ENCODE results near the gene TUBA8.

Gene TUBA8

DNA sequence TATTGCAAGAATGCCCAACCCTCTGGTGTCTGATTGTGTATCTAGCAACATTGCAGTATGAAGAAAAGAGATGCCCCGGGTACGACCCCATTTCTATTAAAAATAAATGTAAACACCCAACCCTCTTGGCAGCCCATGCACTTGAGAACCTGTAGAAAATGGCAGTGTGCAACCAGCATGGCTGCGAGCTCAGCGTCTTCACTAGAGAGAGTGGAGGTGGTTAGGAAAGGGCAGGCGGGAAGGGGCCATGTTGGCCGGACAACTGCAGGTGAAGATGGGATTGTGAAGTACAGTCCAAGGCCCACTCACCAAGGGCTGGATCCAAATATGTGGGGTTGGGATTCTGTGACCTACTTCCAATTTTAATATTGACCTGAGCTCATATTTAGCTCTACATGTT lies 16.9 kb upstream of the TUBA8 start:
- Histone ChIP-seq H3K27ac (replicated peaks) (no peak overlapping the region), H3K4me3 (replicated peaks; ENCODE audit: insufficient read depth, low read length) (no peak overlapping the region), H3K27me3 (ENCODE audit: insufficient read depth, poor library complexity, severe bottlenecking) (no peaks in the 10 kb centered on the region)
- DNase-seq (ENCODE audit: low read depth in 1 of 2, low spot score in 1 of 2): no peak
- TF ChIP-seq POLR2AphosphoS5 (IDR thresholded peaks at IDR 0.05; ENCODE audit: low read depth) (no peak), GABPA (IDR thresholded peaks at IDR 0.05; ENCODE audit: low read depth) (no peak), SPI1 (IDR thresholded peaks at IDR 0.05; ENCODE audit: borderline replicate concordance, low read depth) (no peak)
- TF ChIP-seq, protein P1, sequence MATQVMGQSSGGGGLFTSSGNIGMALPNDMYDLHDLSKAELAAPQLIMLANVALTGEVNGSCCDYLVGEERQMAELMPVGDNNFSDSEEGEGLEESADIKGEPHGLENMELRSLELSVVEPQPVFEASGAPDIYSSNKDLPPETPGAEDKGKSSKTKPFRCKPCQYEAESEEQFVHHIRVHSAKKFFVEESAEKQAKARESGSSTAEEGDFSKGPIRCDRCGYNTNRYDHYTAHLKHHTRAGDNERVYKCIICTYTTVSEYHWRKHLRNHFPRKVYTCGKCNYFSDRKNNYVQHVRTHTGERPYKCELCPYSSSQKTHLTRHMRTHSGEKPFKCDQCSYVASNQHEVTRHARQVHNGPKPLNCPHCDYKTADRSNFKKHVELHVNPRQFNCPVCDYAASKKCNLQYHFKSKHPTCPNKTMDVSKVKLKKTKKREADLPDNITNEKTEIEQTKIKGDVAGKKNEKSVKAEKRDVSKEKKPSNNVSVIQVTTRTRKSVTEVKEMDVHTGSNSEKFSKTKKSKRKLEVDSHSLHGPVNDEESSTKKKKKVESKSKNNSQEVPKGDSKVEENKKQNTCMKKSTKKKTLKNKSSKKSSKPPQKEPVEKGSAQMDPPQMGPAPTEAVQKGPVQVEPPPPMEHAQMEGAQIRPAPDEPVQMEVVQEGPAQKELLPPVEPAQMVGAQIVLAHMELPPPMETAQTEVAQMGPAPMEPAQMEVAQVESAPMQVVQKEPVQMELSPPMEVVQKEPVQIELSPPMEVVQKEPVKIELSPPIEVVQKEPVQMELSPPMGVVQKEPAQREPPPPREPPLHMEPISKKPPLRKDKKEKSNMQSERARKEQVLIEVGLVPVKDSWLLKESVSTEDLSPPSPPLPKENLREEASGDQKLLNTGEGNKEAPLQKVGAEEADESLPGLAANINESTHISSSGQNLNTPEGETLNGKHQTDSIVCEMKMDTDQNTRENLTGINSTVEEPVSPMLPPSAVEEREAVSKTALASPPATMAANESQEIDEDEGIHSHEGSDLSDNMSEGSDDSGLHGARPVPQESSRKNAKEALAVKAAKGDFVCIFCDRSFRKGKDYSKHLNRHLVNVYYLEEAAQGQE (IDR thresholded peaks at IDR 0.05; ENCODE audit: insufficient replicate concordance, low read depth): no peak
- TF ChIP-seq, protein P2, sequence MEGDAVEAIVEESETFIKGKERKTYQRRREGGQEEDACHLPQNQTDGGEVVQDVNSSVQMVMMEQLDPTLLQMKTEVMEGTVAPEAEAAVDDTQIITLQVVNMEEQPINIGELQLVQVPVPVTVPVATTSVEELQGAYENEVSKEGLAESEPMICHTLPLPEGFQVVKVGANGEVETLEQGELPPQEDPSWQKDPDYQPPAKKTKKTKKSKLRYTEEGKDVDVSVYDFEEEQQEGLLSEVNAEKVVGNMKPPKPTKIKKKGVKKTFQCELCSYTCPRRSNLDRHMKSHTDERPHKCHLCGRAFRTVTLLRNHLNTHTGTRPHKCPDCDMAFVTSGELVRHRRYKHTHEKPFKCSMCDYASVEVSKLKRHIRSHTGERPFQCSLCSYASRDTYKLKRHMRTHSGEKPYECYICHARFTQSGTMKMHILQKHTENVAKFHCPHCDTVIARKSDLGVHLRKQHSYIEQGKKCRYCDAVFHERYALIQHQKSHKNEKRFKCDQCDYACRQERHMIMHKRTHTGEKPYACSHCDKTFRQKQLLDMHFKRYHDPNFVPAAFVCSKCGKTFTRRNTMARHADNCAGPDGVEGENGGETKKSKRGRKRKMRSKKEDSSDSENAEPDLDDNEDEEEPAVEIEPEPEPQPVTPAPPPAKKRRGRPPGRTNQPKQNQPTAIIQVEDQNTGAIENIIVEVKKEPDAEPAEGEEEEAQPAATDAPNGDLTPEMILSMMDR (IDR thresholded peaks at IDR 0.05; ENCODE audit: insufficient read depth, low read length): no peak

DNA sequence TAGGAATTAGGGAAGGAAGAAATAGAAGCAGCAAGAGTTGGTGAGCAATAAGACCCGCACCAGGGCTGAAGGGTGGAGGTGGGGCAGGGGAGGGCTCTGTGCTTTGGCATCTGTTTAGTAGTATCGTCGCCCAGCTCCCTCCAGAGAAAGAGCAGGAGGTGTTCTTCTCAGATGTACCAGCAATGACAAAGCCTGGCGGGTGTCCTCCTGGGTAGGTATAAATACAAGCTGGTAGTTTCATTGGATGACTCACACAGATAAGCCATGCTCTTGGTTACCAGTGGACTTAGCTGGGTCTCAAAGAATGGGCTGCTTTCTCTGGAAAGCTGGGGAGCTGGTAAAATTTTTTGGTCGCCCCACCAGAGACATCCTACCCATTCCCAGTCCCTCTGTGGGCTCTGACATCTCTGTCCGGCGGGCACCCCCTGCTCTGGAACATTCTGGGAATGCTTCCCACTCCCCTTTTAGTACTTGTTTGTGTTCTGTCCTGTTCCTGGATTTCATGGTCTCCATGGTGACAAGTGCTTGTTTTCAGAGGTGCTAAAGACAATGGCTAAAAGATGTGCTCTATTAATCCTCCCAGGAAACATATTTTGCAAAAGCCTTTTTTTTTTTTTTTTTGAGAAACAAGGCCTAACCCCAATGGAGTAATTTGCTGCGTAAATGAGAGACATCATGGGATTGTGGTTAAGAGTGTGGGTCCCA lies 15.4 kb upstream of the TUBA8 start:
- TF ChIP-seq SPI1 (IDR thresholded peaks at IDR 0.05; ENCODE audit: borderline replicate concordance, low read depth) (no peak), GABPA (IDR thresholded peaks at IDR 0.05; ENCODE audit: low read depth) (no peak), POLR2AphosphoS5 (IDR thresholded peaks at IDR 0.05; ENCODE audit: low read depth) (no peak)
- TF ChIP-seq, protein P1 (IDR thresholded peaks at IDR 0.05; ENCODE audit: insufficient replicate concordance, low read depth): no peak
- TF ChIP-seq, protein P2 (IDR thresholded peaks at IDR 0.05; ENCODE audit: insufficient read depth, low read length): no peak
- Histone ChIP-seq H3K4me3 (replicated peaks; ENCODE audit: insufficient read depth, low read length) (no peak overlapping the region), H3K27ac (replicated peaks) (no peak overlapping the region), H3K27me3 (ENCODE audit: insufficient read depth, poor library complexity, severe bottlenecking) (no peaks in the 10 kb centered on the region)
- DNase-seq (ENCODE audit: low read depth in 1 of 2, low spot score in 1 of 2): no peak

DNA sequence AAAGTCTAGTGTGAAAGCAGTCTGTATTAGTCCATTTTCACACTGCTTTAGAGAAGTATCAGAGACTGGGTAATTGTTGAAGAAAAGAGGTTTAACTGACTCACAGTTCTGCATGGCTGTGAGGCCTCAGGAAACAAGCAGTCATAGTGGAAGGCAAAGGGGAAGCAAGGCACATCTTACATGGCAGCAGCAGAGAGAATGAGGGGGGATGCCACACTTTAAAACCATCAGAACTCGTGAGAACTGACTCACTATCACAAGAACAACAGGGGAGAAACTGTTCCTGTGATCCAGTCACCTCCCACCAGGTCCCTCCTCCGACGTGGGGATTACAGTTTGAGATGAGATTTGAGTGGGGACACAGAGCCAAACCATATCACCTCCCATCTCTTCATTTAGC lies 13.8 kb upstream of the TUBA8 start:
- Histone ChIP-seq H3K27me3 (ENCODE audit: insufficient read depth, poor library complexity, severe bottlenecking) (no peaks in the 10 kb centered on the region), H3K27ac (replicated peaks) (no peak overlapping the region), H3K4me3 (replicated peaks; ENCODE audit: insufficient read depth, low read length) (no peak overlapping the region)
- TF ChIP-seq, protein P2 (IDR thresholded peaks at IDR 0.05; ENCODE audit: insufficient read depth, low read length): no peak
- TF ChIP-seq POLR2AphosphoS5 (IDR thresholded peaks at IDR 0.05; ENCODE audit: low read depth) (no peak), SPI1 (IDR thresholded peaks at IDR 0.05; ENCODE audit: borderline replicate concordance, low read depth) (no peak), GABPA (IDR thresholded peaks at IDR 0.05; ENCODE audit: low read depth) (no peak)
- TF ChIP-seq, protein P1 (IDR thresholded peaks at IDR 0.05; ENCODE audit: insufficient replicate concordance, low read depth): no peak
- DNase-seq (ENCODE audit: low read depth in 1 of 2, low spot score in 1 of 2): no peak
